Measurements from ENCODE around the gene ATP5MK. TPM values are rescaled to one million over a fixed set of nuclear protein-coding genes. Genes with fewer than 3 reads are reported as not detected.

Gene ATP5MK
- total and polyA plus RNA-seq, 2 of the 8 experiments (the other 6 are each of a cell fraction or from before 2014, with no cell fraction given): 280 to 312 TPM

GRCh38 chr10:103396067-103396788, at the start of gene ATP5MK, which contains the start of gene PDCD11 (continued):
- TF ChIP-seq BCL11A (IDR thresholded peaks at IDR 0.05; ENCODE audit: low read depth in 2 of 2, low read length in 2 of 2): no peak
- TF ChIP-seq NANOG (IDR thresholded peaks at IDR 0.05; ENCODE audit: insufficient read depth, low read depth, low read length, poor library complexity, severe bottlenecking): no peak
- peak; percentile 80 for TF ChIP-seq TAF1 (IDR thresholded peaks at IDR 0.05; ENCODE audit: low read depth, low read length)
- peak; percentile 50 for TF ChIP-seq BACH1 (IDR thresholded peaks at IDR 0.05; ENCODE audit: low read length)
- TF ChIP-seq TCF12 (IDR thresholded peaks at IDR 0.05; ENCODE audit: low read depth, low read length): no peak
- TF ChIP-seq E2F6 (IDR thresholded peaks at IDR 0.05): peak; percentile 76; the same call in 1 of the 2 replicates
- no peak for TF ChIP-seq SP4 (IDR thresholded peaks at IDR 0.05; ENCODE audit: low read length)
- peak in 1 of 2 experiments; percentile 97; a peak in 2 of 4 replicates for TF ChIP-seq SIN3A (conservative IDR thresholded peaks at IDR 0.05 in 1 of 2, IDR thresholded peaks at IDR 0.05 in 1 of 2; ENCODE audit: low read depth in 1 of 2, low read length in 2 of 2)
- TF ChIP-seq CTCF (IDR thresholded peaks at IDR 0.05; ENCODE audit: control extremely low read depth in 1 of 3, insufficient read depth in 1 of 3, low read depth in 1 of 3, low read length in 3 of 3): peak in 1 of 3 experiments; percentile 17; a peak in 1 of 4 replicates
- TF ChIP-seq SRF (IDR thresholded peaks at IDR 0.05; ENCODE audit: low read depth, low read length): no peak
- TF ChIP-seq HDAC2 (IDR thresholded peaks at IDR 0.05; ENCODE audit: borderline replicate concordance in 1 of 2, low read depth in 2 of 2, low read length in 2 of 2): peak; percentile 17 to 95; a peak in 2 of 4 replicates
- no peak for TF ChIP-seq SIRT6 (IDR thresholded peaks at IDR 0.05; ENCODE audit: low read length)
- TF ChIP-seq SP2 (IDR thresholded peaks at IDR 0.05; ENCODE audit: low read length): peak; percentile 25; the same call in 1 of the 2 replicates
- TF ChIP-seq SUZ12 (IDR thresholded peaks at IDR 0.05; ENCODE audit: low read length): no peak
- no peak for TF ChIP-seq EP300 (IDR thresholded peaks at IDR 0.05; ENCODE audit: borderline replicate concordance in 1 of 2, low read depth in 2 of 2, low read length in 2 of 2)
- TF ChIP-seq CEBPB (IDR thresholded peaks at IDR 0.05; ENCODE audit: low read depth, low read length): no peak
- no peak for TF ChIP-seq HDAC6 (IDR thresholded peaks at IDR 0.05; ENCODE audit: low read depth, low read length)
- TF ChIP-seq MAX (IDR thresholded peaks at IDR 0.05): peak; percentile 92

Data from H1 (cell line).